ENCODE results near the gene DGLUCY.

Gene DGLUCY

GRCh38 chr14:91258011-91258618 is 144.2 kb downstream of the DGLUCY start:
- Histone ChIP-seq H3K4me2 (ENCODE audit: low read depth, low read length, poor library complexity, severe bottlenecking) (no peak overlapping the region), H3K9me3 (ENCODE audit: insufficient read depth, low read depth, low read length) (no peaks in the 10 kb centered on the region), H3K9ac (ENCODE audit: low read depth, low read length, poor library complexity, severe bottlenecking) (no peak overlapping the region), H3K79me2 (ENCODE audit: insufficient read depth, low read length) (no peaks in the 10 kb centered on the region), H3K27me3 (ENCODE audit: insufficient read depth, low read length, poor library complexity, severe bottlenecking) (no peaks in the 10 kb centered on the region), H3F3A (ENCODE audit: low read depth) (no peaks in the 10 kb centered on the region), H3K9me2 (replicated peaks; ENCODE audit: low read depth, low read length) (no peaks in the 10 kb centered on the region), H2AFZ (ENCODE audit: low read length) (no peak overlapping the region), H4K20me1 (ENCODE audit: insufficient read depth, low read length, poor library complexity, severe bottlenecking) (no peaks in the 10 kb centered on the region), H3K4me3 (ENCODE audit: low read length, poor library complexity, severe bottlenecking) (no peak overlapping the region), H3K4me1 (ENCODE audit: insufficient read depth, low read length, poor library complexity, severe bottlenecking) (peaks cover 46% of the 10 kb centered on the region), H3K36me3 (ENCODE audit: insufficient read depth, low read length) (no peaks in the 10 kb centered on the region)
- TF ChIP-seq, protein P1, sequence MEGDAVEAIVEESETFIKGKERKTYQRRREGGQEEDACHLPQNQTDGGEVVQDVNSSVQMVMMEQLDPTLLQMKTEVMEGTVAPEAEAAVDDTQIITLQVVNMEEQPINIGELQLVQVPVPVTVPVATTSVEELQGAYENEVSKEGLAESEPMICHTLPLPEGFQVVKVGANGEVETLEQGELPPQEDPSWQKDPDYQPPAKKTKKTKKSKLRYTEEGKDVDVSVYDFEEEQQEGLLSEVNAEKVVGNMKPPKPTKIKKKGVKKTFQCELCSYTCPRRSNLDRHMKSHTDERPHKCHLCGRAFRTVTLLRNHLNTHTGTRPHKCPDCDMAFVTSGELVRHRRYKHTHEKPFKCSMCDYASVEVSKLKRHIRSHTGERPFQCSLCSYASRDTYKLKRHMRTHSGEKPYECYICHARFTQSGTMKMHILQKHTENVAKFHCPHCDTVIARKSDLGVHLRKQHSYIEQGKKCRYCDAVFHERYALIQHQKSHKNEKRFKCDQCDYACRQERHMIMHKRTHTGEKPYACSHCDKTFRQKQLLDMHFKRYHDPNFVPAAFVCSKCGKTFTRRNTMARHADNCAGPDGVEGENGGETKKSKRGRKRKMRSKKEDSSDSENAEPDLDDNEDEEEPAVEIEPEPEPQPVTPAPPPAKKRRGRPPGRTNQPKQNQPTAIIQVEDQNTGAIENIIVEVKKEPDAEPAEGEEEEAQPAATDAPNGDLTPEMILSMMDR (conservative IDR thresholded peaks at IDR 0.05; ENCODE audit: low read length) = no peak
- TF ChIP-seq EZH2phosphoT487 (IDR thresholded peaks at IDR 0.05; ENCODE audit: borderline replicate concordance) = no peak

DNA sequence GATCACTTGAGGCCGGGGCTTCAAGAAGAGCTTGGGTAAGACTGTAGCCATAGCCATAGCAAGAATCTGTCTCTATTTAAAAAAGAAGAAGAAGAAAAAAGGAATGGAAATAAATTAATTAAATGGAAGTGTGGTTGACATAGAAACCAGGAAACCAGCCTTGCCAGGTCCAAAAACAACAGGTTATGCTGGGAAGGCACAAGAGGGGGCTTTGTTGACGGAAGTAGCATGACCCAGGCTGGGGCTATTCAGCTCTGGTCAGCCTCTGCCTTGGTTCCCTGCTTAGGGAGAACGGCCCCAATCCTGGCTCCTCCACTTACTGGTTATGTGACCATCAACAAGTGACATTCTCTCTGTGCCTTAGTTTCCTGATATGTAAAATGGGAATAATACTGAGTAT is 145.0 kb downstream of the DGLUCY start:
- no peaks in the 10 kb centered on the region for H3K27me3 ChIP-seq (ENCODE audit: insufficient read depth, low read length, poor library complexity, severe bottlenecking)
- no peak for TF ChIP-seq EZH2phosphoT487 (IDR thresholded peaks at IDR 0.05; ENCODE audit: borderline replicate concordance)
- TF ChIP-seq, protein P1 (conservative IDR thresholded peaks at IDR 0.05; ENCODE audit: low read length) = no peak
- no peaks in the 10 kb centered on the region for H3K36me3 ChIP-seq (ENCODE audit: insufficient read depth, low read length)
- no peaks in the 10 kb centered on the region for H4K20me1 ChIP-seq (ENCODE audit: insufficient read depth, low read length, poor library complexity, severe bottlenecking)
- no peak overlapping the region for H3K4me3 ChIP-seq (ENCODE audit: low read length, poor library complexity, severe bottlenecking)
- H3K9me2 ChIP-seq (replicated peaks; ENCODE audit: low read depth, low read length) = no peaks in the 10 kb centered on the region
- H3F3A ChIP-seq (ENCODE audit: low read depth) = no peaks in the 10 kb centered on the region
- no peaks in the 10 kb centered on the region for H3K9me3 ChIP-seq (ENCODE audit: insufficient read depth, low read depth, low read length)
- H3K4me1 ChIP-seq (ENCODE audit: insufficient read depth, low read length, poor library complexity, severe bottlenecking) = peaks cover 44% of the 10 kb centered on the region
- no peak overlapping the region for H3K4me2 ChIP-seq (ENCODE audit: low read depth, low read length, poor library complexity, severe bottlenecking)
- H2AFZ ChIP-seq (ENCODE audit: low read length) = no peak overlapping the region
- no peaks in the 10 kb centered on the region for H3K79me2 ChIP-seq (ENCODE audit: insufficient read depth, low read length)
- H3K9ac ChIP-seq (ENCODE audit: low read depth, low read length, poor library complexity, severe bottlenecking) = no peak overlapping the region

GRCh38 chr14:91261115-91261514 is 147.2 kb downstream of the DGLUCY start:
- Histone ChIP-seq H3K27me3 (ENCODE audit: insufficient read depth, low read length, poor library complexity, severe bottlenecking) (no peaks in the 10 kb centered on the region), H3K9me2 (replicated peaks; ENCODE audit: low read depth, low read length) (no peaks in the 10 kb centered on the region), H4K20me1 (ENCODE audit: insufficient read depth, low read length, poor library complexity, severe bottlenecking) (no peaks in the 10 kb centered on the region), H3K9ac (ENCODE audit: low read depth, low read length, poor library complexity, severe bottlenecking) (no peak overlapping the region), H3F3A (ENCODE audit: low read depth) (no peaks in the 10 kb centered on the region), H3K4me3 (ENCODE audit: low read length, poor library complexity, severe bottlenecking) (no peak overlapping the region), H3K9me3 (ENCODE audit: insufficient read depth, low read depth, low read length) (no peaks in the 10 kb centered on the region), H3K4me2 (ENCODE audit: low read depth, low read length, poor library complexity, severe bottlenecking) (peak overlapping the region; percentile 11), H3K4me1 (ENCODE audit: insufficient read depth, low read length, poor library complexity, severe bottlenecking) (peaks cover 21% of the 10 kb centered on the region), H2AFZ (ENCODE audit: low read length) (no peak overlapping the region), H3K36me3 (ENCODE audit: insufficient read depth, low read length) (no peaks in the 10 kb centered on the region), H3K79me2 (ENCODE audit: insufficient read depth, low read length) (no peaks in the 10 kb centered on the region)
- no peak for TF ChIP-seq EZH2phosphoT487 (IDR thresholded peaks at IDR 0.05; ENCODE audit: borderline replicate concordance)
- TF ChIP-seq, protein P1 (conservative IDR thresholded peaks at IDR 0.05; ENCODE audit: low read length) = no peak
